ENCODE data around the gene ZNF385B.

Gene ZNF385B

GRCh38 chr2:179428649-179429048, 432.8 kb downstream of the ZNF385B start:
- no peak for DNase-seq

- DNase-seq, result no peak
Observed at GRCh38 chr2:179427065-179427464, 434.3 kb downstream of the ZNF385B start.

- no peak for DNase-seq
Observed at GRCh38 chr2:179424571-179424970, 436.8 kb downstream of the ZNF385B start.

GRCh38 chr2:179422037-179422643, 439.3 kb downstream of the ZNF385B start:
- DNase-seq, result peak; percentile 63

GRCh38 chr2:179417436-179417949, 443.9 kb downstream of the ZNF385B start:
- no peak for DNase-seq

GRCh38 chr2:179412112-179412511, 449.3 kb downstream of the ZNF385B start:
- no peak for DNase-seq

- no peak for DNase-seq
Observed at GRCh38 chr2:179410552-179411356, 450.7 kb downstream of the ZNF385B start.

GRCh38 chr2:179403624-179404023, 457.8 kb downstream of the ZNF385B start:
- DNase-seq, result no peak

- DNase-seq, result no peak
Observed at GRCh38 chr2:179393481-179393880, 467.9 kb downstream of the ZNF385B start.

Measured in activated CD8-positive, alpha-beta memory T cell treated with anti-CD3 and anti-CD28 coated beads, Interleukin-2, amount 50 U/mL, for 48 hours (primary cell).